Endothelial cell of umbilical vein (primary cell): ENCODE data around the gene KLC1. TPM values are rescaled to one million over a fixed set of nuclear protein-coding genes. Genes with fewer than 3 reads are reported as not detected.

Source experiments
- BruUV-seq: library from RNA; stranded (reverse); fragments of 400-500 nt; replicated peaks from 2 replicates; lab custom pipeline; 2021; lab: Mats Ljungman, UMichigan
- CTCF ChIA-PET: fragments of 300-600, 350-600 bp; sonication (Branson Sonifier 250); formaldehyde crosslinking; loops from one replicate; lab custom pipeline; 2021; ENCODE audit warnings: antibody characterized with exemption, inconsistent platforms; lab: Charles Lee
- POLR2A ChIA-PET: fragments of 300-600, 350-600 bp; sonication (Branson Sonifier 250); formaldehyde crosslinking; loops from one replicate; lab custom pipeline; 2021; ENCODE audit warnings: antibody characterized with exemption, inconsistent platforms; lab: Charles Lee
- DNase-seq: peaks from one replicate; pipeline ENCODE4 v3.0.0-alpha.2; 2011; ENCODE audit warnings: low read depth, low spot score
- FAIRE-seq: peaks from 2 replicates; lab custom pipeline; 2011; peaks lifted over from hg19 to GRCh38; lab: Jason Lieb, UNC
- H2AFZ ChIP-seq: 2 replicates; pipeline ENCODE4 v1.6.0; 2012; ENCODE audit warnings: low read depth, low read length, control low read depth, inconsistent platforms
- H3K27ac ChIP-seq: 2 replicates; pipeline ENCODE4 v1.5.1; 2011; ENCODE audit warnings: low read depth, mild to moderate bottlenecking, control low read depth, low read length, moderate library complexity; ENCODE audit not compliant: insufficient read depth
- H3K27me3 ChIP-seq, 2 experiments: 2 replicates each; pipeline versions ENCODE4 v1.6.0 to v1.6.1; 2011; ENCODE audit warnings: low read length in 2 of 2, mixed read lengths in 1 of 2; ENCODE audit not compliant: control insufficient read depth in 2 of 2, insufficient read depth in 2 of 2
- H3K36me3 ChIP-seq, 2 experiments: 2 replicates in 1 of 2; 3 replicates in 1 of 2; pipeline ENCODE4 v1.5.1; 2011; ENCODE audit warnings: low read length in 2 of 2, mild to moderate bottlenecking in 1 of 2, moderate library complexity in 1 of 2; ENCODE audit not compliant: control insufficient read depth in 2 of 2, insufficient read depth in 2 of 2; ENCODE audit errors: extremely low read depth in 1 of 2
- H3K4me1 ChIP-seq: 3 replicates; pipeline ENCODE4 v1.5.1; 2011; ENCODE audit warnings: mild to moderate bottlenecking, low read length; ENCODE audit not compliant: control insufficient read depth, insufficient read depth; ENCODE audit errors: extremely low read depth
- H3K4me2 ChIP-seq: 2 replicates; pipeline ENCODE4 v1.6.1; 2011; ENCODE audit warnings: low read length, control low read depth, mixed read lengths; ENCODE audit not compliant: insufficient read depth
- H3K4me3 ChIP-seq, 3 experiments: fragments of 200-600 bp in 1 of 3; sonication (generic), shearing (Covaris generic) in 1 of 3; replicated peaks in 1 of 3; 2 replicates each; pipeline ENCODE4 v1.5.1; 2011 to 2016; ENCODE audit warnings: control low read depth in 3 of 3, low read length in 3 of 3, mild to moderate bottlenecking in 2 of 3, inconsistent platforms in 1 of 3, low read depth in 1 of 3, moderate library complexity in 1 of 3; ENCODE audit not compliant: insufficient read depth in 1 of 3
- H3K79me2 ChIP-seq: 2 replicates; pipeline ENCODE4 v1.6.0; 2012; ENCODE audit warnings: low read length, inconsistent platforms; ENCODE audit not compliant: control insufficient read depth, insufficient read depth
- H3K9ac ChIP-seq: replicated peaks from 2 replicates; pipeline ENCODE3; 2011; ENCODE audit warnings: low read length, control low read depth; ENCODE audit not compliant: insufficient read depth; ENCODE audit errors: extremely low read depth
- H3K9me1 ChIP-seq: replicated peaks from 3 replicates; pipeline ENCODE4 v1.6.0; 2011; ENCODE audit warnings: mild to moderate bottlenecking, low read length; ENCODE audit not compliant: control insufficient read depth, insufficient read depth; ENCODE audit errors: extremely low read depth
- H3K9me3 ChIP-seq: replicated peaks from 2 replicates; pipeline ENCODE4 v1.5.1; 2012; ENCODE audit warnings: low read length, inconsistent platforms; ENCODE audit not compliant: control insufficient read depth, insufficient read depth
- H4K20me1 ChIP-seq: replicated peaks from 2 replicates; pipeline ENCODE3; 2011; ENCODE audit warnings: mild to moderate bottlenecking, low read length; ENCODE audit not compliant: control insufficient read depth, insufficient read depth; ENCODE audit errors: extremely low read depth
- FOS ChIP-seq: IDR thresholded peaks from 2 replicates; pipeline ENCODE4 v1.6.1; 2011; ENCODE audit warnings: mild to moderate bottlenecking, low read length, moderate library complexity, borderline replicate concordance; ENCODE audit not compliant: insufficient read depth
- MAX ChIP-seq: IDR thresholded peaks from 2 replicates; pipeline ENCODE4 v1.6.1; 2011; ENCODE audit not compliant: insufficient read depth, insufficient read length
- MYC ChIP-seq: IDR thresholded peaks from one replicate; pipeline ENCODE4 v1.6.1; 2011; ENCODE audit warnings: mild to moderate bottlenecking, low read depth, low read length
- dilution Hi-C: fragments of 300-500 bp; cut with MboI; formaldehyde crosslinking; loops from one replicate; pipeline ENCODE4 v1.15.0; 2019; ENCODE audit warnings: low sequenced_read_pairs; ENCODE audit not compliant: extremely low pct_ligation_motif_present
- intact Hi-C: fragments of 100-400 bp; cut with micrococcal nuclease; formaldehyde crosslinking; loops from one replicate; pipeline ENCODE4 v1.10.0; 2022
- polyA plus RNA-seq, 4 experiments: library from polyadenylated mRNA; depleted of rRNA in 3 of 4; stranded (reverse) in 3 of 4; unstranded in 1 of 4; fragments of >200 nt; gene quantifications; 2 replicates each; pipeline versions ENCODE4 v1.2.1 to v1.2.3, GENCODE V29; 2011 to 2012; ENCODE audit warnings: missing spikeins in 1 of 4
- total RNA-seq: library from RNA; stranded (reverse); gene quantifications from 2 replicates; pipeline ENCODE4 v1.2.3, GENCODE V29; 2021
- TF ChIP-seq, protein P1 (sequence below), 2 donors: IDR thresholded peaks; 1 replicate in 1 of 2; 2 replicates in 1 of 2; pipeline ENCODE4 v1.5.1; 2011; ENCODE audit warnings: low read length in 2 of 2, mild to moderate bottlenecking in 2 of 2, moderate library complexity in 2 of 2, control low read depth in 1 of 2, inconsistent platforms in 1 of 2, low read depth in 1 of 2; ENCODE audit not compliant: insufficient read depth in 1 of 2; ENCODE audit errors: extremely low read depth in 1 of 2

The KLC1 gene
- total and polyA plus RNA-seq, 2 donors (not counting 3 experiments of a cell fraction or from before 2014, with no cell fraction given): 124 to 233 TPM

- intact Hi-C loops (no loop called here), dilution Hi-C loops (no loop called here)
- H3K36me3 ChIP-seq: peaks cover 0 to 2% of the 10 kb centered on the region in 2 experiments
- peak overlapping the region; percentile 61 for H3K27ac ChIP-seq
- H3K79me2 ChIP-seq: peaks cover 63% of the 10 kb centered on the region
- TF ChIP-seq MAX (no peak), FOS (peak; percentile 18)
- CTCF ChIA-PET: no interaction called here
- DNase-seq: peak; percentile 10
- H3K4me1 ChIP-seq: peaks cover 12% of the 10 kb centered on the region
- H3K4me3 ChIP-seq: peak overlapping the region in 2 of 3 experiments; percentile 96 to 97
- POLR2A ChIA-PET: no interaction called here
- FAIRE-seq: peak; percentile 52
- H3K9ac ChIP-seq: peak overlapping the region; percentile 84
- no peaks in the 10 kb centered on the region for H3K9me3 ChIP-seq
- no peaks in the 10 kb centered on the region for H3K27me3 ChIP-seq
- H3K4me2 ChIP-seq: peak overlapping the region; percentile 82
- no peaks in the 10 kb centered on the region for H3K9me1 ChIP-seq
- H2AFZ ChIP-seq: no peak overlapping the region
- H4K20me1 ChIP-seq: peaks cover 5% of the 10 kb centered on the region
- TSS peak; percentile 46 for BruUV-seq
These were observed 1.5 kb downstream of the KLC1 start for GRCh38 chr14:103630364-103631108.

- POLR2A ChIA-PET: no interaction called here
- intact Hi-C loops: no loop called here
- dilution Hi-C loops: no loop called here
- Histone ChIP-seq H3K79me2 (peaks cover 92% of the 10 kb centered on the region), H3K27ac (no peak overlapping the region), H3K9ac (no peak overlapping the region), H4K20me1 (peaks cover 5% of the 10 kb centered on the region), H2AFZ (no peak overlapping the region), H3K4me1 (peaks cover 6% of the 10 kb centered on the region), H3K36me3 (peaks cover 2 to 6% of the 10 kb centered on the region in 2 experiments), H3K9me3 (no peaks in the 10 kb centered on the region), H3K9me1 (no peaks in the 10 kb centered on the region), H3K4me2 (no peak overlapping the region), H3K4me3 (no peak overlapping the region), H3K27me3 (no peaks in the 10 kb centered on the region)
- TF ChIP-seq FOS: no peak
- no peak for TF ChIP-seq MYC
- TF ChIP-seq, protein P1, sequence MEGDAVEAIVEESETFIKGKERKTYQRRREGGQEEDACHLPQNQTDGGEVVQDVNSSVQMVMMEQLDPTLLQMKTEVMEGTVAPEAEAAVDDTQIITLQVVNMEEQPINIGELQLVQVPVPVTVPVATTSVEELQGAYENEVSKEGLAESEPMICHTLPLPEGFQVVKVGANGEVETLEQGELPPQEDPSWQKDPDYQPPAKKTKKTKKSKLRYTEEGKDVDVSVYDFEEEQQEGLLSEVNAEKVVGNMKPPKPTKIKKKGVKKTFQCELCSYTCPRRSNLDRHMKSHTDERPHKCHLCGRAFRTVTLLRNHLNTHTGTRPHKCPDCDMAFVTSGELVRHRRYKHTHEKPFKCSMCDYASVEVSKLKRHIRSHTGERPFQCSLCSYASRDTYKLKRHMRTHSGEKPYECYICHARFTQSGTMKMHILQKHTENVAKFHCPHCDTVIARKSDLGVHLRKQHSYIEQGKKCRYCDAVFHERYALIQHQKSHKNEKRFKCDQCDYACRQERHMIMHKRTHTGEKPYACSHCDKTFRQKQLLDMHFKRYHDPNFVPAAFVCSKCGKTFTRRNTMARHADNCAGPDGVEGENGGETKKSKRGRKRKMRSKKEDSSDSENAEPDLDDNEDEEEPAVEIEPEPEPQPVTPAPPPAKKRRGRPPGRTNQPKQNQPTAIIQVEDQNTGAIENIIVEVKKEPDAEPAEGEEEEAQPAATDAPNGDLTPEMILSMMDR (IDR thresholded peaks at IDR 0.05; ENCODE audit: extremely low read depth in 1 of 2, insufficient read depth in 1 of 2, low read depth in 1 of 2, low read length in 2 of 2): no peak
- no peak for TF ChIP-seq MAX
- FAIRE-seq (no peak), DNase-seq (no peak)
- no TSS peak for BruUV-seq
- CTCF ChIA-PET: no interaction called here
These were observed 4.4 kb downstream of the KLC1 start for GRCh38 chr14:103633391-103633790.
